Measurements from ENCODE around the gene IRGC. TPM values are rescaled to one million over a fixed set of nuclear protein-coding genes. Genes with fewer than 3 reads are reported as not detected.

The IRGC gene
- polyA plus RNA-seq, 1 donor, result not detected

DNA sequence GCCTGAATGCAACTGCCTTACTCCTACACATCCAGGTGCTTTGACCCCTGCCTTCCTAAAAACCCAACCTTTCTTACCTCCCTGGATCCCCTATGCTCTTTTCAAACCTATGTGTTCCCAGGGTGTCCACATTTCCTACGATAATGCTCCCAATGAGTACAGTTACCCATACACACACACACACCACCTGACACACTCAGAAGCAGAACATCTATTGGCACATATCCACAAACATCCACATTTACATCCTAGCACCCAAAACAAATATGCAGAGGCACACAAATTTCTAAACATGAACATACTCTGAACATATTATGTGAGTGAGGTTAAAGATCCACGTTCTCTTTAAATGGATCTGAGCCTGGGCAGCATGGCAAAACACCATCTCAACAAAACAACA is 23.5 kb upstream of the IRGC start:
- no peak for DNase-seq

DNA sequence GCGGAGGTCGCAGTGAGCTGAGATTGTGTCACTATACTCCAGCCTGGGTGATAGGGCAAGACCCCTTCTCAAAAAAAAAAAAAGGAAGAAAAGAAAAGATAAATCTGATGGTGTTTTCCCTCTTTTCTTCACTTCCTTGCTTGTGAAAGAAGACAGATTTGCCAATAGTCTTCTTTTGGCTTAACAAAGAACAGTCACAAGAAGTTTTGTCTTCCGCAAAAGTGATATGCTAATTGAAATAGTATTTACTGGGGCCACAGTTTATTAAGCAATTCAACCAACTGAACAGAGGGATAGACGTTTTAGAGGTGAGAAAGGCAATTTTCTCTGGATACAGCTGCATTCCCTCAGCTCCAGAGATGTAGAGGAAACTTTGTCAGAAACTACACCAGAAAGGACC is 23.0 kb upstream of the IRGC start:
- no peak for DNase-seq

DNA sequence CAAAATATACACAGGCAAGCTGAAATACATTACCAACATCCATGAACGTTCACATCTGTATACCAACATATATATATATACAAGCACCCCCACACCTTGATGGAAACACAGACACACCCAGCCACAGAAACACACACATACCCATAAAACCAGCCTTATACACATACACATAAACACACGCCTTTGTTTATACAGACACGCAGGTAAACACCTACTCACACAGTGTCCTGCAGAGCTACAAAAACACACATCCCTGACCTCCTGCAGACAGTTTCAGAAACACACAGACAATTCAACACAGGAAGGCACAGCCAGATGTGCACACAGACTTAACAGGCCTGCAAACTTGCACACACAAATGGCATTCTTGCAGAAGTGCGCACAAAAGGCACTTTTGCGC is 21.3 kb upstream of the IRGC start:
- no peak for DNase-seq

DNA sequence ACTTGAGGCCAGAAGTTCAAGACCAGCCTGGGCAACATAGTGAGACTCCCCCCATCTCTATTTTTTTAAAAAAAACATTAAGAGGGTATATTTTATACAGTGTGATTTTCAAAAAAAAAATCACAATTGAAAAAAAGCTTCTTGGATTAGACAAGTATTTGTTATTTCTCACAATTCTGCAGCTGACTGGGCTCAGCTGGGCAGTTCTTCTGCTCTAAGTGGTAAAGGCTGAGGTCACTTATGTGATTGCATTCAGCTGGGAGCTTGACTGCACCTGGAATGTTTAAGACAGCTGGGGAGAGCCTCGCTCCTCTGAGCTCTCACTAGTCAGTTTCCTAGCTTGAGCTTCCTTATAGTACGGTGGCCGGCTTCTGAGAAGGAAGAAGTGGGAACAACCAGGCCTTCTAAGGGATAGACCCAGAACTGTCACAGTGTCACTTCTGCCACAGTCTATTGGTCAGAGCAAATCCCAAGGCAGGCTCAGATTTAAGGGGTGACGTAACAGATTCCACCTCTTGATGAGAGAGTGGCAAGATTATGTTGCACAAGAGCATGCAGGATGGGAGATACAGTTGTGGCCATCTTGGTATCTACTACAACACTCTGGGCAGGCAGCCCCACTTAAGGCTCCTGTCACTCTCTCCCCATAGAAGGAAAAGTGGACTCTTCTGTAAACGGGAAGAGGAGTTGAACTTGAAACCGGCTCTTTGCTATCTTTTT is 19.7 kb upstream of the IRGC start:
- no peak for DNase-seq

DNA sequence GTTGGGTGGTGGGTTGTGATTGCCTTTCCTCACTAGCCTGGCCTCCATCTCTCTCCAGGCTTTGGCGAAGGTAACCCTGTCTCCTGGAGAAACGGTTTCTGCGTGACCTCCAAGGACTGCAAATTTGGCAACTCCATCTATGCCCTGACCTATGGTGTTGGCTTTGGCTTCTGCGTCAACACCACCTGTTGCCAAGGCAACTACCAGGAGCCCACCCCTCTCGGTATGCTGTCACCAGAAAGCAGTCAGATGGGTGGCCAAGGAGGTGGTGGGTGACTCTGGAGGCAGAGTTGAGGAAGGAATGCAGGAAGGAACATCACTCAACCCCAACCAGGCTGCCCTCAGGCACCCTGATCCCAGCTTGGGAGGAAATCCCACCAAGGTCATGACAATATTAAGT is 18.6 kb upstream of the IRGC start:
- no peak for DNase-seq

DNA sequence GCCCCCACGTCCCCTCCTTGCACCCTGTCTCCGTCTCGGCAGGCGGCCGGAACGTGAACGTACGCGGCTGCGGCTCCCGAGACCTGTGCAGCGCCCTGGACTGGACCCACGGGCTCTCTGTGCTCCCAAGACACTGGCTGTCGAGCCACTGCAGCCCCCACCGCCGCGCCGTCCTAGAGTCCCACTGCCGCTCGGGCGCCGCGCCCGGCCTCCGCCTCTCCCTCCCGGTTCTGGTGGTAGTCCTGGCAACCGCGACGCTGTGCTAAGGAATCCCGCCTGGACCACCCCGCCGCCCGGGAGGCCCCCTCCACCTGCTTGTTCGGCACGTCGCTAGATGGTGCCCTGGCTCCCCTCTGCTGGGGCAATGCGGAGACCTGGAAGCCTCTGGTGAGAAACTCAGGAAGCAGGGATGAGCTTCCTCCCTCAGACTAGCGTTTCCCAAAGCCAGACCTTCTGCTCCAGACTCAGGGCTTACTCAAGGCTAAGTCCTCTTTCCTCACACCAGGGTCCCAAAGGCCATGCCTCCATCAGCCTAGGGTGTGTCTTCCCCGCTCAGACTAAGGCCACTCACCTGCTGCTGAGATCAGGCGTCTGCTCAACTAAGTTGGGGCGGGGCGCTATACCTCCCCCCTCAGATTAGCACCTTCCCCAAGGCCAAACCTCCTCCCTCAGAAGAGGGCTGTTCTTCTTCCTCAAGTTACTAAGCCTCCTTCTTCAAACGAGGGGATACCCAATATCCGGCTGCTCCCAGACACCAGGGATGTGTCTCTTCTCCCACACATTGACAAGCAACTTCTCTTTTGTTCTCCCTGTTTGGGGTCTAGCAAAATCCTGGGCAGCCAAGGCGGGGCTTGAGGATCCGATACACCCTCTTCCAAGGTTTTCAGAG is 16.1 kb upstream of the IRGC start:
- DNase-seq, result peak; percentile 53

DNA sequence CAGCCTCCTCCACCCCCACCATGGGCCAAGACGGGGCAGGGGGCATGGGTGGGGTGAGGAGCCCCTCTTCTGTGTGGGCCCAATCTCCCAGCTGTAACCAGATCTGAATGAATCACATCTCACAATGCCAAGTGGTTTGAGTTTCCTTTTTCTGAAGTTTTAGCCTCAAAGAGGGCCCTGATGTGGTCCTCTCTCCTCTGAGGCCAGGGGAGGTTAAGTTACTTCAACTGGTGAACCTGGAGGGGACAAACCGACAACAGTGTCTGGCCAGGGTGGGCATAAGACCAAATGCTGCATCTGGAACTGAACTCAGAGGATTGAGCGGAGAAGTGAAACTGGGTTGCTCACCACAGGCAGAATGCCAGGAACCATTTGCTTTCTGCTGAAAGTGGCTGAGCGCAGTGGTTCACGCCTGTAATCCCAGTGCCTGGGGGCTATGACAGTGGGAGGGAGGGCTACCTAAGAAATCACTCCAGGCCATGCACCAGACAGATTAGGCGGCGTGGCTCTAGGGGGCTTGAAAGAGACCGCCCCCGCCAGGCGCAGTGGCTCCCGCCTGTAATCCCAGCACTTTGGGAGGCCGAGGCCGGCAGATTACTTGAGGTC is 15.4 kb upstream of the IRGC start:
- DNase-seq, result peak; percentile 77

DNA sequence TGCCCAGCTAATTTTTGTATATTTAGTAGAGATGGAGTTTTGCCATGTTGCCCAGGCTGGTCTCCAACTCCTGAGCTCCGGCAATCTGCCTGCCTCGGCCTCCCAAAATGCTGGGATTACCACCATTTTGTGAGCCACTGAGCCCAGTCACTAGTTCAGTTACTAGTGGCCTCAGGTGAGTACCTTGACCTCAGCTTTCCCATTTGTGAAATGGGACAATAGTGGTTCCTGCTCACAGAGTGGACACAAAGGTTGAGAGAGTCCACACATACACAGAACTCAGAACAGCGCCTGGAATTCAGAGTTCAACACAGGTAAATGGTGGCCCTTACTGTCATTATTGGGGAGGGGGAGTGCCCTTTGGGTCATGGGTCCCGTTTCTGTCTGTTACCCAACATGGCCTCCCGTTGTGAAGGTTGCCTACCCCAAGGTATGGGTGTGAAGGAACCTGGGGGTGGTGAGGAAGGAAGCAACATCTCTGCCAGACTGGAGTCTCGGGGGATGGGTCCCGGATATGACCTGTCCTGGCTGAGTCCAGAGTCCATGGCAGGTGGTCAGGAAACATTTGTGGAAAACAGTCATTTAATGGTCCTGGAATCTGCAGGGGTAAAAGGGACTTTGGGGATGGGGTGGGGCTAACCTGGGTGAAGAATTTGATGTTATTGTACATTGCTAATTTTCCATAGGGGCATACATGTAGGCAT is 11.7 kb upstream of the IRGC start:
- no peak for DNase-seq

DNA sequence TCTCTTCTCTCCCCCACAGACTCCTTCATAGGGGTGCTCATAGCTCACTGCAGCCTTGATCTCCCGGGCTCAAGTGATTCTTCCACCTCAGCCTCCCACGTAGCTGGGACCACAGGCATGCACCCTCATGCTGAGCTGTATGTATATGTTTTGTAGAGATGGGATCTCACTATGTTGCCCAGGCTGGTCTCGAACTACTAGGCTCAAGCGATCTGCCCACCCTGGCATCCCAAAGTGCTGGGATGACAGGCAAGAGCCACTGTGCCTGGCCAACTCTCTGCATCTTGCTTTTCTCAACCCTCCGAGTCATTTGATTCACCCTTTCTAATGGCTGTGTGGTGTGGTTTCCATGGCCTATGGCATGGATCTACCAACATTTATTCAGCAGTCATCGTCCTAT is 10.1 kb upstream of the IRGC start:
- DNase-seq, result no peak

DNA sequence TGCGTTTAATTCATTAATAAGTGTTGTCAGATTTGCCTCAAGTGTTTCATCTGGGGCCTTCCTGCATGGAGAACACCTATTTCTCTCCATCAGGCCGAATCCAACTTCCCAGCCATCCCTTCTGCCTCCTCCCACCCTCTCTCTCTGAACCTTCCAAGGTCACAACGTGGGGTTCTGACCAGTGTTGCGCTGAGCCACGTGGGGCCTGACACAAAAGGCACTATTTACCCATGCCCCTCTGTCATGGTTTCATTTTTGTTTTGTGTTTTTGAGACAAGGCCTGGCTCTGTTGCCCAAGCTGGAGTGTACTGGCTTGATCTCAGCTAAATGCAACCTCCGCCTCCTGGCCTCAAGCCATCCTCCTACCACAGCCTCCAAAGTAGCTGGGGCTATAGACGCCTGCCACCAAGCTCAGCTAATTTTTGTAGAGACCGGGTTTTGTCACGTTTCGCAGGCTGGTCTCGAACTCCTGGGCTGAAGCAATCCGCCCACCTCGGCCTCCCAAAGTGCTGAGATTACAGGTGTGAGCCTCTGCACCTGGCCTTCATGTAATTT is 8.6 kb upstream of the IRGC start:
- DNase-seq, result no peak

DNA sequence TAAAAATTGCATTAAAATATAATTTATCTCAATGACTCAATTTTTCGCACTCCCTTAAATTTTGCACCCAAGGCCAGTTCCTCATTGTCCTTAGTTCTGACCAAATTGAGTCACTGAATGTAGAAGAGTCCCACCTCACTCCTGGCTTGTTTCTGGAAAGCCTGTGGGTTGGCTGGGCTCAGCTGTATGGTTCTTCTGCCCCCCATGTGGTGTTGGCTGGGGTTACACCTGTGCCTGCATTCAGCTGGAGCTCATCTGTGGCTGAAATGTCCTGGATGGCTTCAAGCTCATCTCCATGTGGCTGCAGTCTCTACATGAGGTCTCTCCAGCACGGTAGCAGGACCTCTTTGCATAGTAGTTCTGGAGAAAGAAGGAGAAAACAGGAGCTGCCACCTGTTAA is 7.2 kb upstream of the IRGC start:
- DNase-seq, result no peak

DNA sequence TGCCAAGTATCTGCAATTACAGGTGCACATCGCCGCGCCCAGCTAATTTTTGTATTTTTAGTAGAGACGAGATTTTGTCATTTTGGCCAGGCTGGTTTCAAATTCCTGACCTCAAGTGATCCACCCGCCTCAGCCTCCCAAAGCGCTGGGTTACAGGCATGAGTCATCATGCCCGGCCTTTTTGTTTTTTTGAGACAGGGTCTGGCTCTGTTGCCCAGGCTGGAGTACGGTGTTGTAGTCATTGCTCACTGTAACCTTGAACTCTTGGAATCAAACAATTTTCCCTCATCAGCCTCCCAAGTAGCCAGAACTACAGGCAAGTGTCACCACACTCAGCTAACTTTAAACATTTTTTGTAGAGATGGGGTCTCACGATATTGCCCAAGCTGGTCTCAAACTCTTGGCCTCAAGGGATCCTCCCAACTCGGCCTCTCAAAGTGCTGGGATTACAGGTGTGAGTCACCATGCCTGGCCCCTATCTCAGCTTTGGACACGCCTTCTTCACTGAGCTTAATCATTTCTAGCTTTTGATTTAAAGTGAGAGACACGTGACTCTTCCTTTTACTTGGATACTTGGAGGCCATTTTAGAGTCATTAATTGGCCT is 4.0 kb upstream of the IRGC start:
- no peak for DNase-seq

DNA sequence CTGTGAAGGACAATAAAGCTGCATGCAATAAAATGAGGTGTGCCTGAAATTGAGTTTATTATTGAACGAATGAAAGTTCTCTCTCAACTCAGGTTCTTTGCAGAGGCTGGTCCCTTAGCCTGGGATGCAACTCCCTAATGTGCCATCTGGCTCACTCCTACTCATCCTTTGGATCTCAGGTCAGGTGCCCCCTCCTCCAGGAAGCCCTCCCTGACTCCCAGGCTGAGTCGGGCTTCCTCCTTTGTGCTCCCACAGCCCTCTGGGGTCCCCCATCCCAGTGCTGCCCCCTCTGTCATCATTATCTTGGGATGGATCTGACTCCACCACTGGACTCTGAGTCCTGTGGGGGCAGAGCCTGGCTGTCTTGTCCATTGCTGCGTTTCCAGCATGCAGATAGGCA is 2.7 kb upstream of the IRGC start:
- DNase-seq, result no peak

DNA sequence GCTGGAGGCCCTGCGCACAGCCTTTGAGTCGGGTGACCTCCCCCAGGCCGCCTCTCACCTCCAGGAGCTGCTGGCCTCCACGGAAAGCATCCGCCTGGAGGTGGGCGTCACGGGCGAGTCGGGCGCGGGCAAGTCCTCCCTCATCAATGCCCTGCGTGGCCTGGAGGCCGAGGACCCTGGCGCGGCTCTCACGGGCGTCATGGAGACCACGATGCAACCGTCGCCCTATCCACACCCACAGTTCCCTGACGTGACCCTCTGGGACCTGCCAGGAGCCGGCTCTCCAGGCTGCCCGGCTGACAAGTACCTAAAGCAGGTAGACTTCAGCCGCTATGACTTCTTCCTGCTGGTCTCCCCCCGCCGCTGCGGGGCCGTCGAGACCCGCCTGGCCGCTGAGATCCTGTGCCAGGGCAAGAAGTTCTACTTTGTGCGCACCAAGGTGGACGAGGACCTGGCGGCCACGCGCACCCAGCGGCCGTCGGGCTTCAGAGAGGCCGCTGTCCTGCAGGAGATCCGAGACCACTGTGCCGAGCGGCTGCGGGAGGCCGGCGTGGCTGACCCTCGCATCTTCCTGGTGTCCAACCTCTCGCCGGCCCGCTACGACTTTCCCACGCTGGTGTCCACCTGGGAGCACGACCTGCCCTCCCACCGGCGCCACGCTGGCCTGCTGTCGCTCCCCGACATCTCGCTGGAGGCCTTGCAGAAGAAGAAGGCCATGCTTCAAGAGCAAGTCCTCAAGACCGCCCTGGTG is 2.9 kb downstream of the IRGC start:
- DNase-seq, result no peak

DNA sequence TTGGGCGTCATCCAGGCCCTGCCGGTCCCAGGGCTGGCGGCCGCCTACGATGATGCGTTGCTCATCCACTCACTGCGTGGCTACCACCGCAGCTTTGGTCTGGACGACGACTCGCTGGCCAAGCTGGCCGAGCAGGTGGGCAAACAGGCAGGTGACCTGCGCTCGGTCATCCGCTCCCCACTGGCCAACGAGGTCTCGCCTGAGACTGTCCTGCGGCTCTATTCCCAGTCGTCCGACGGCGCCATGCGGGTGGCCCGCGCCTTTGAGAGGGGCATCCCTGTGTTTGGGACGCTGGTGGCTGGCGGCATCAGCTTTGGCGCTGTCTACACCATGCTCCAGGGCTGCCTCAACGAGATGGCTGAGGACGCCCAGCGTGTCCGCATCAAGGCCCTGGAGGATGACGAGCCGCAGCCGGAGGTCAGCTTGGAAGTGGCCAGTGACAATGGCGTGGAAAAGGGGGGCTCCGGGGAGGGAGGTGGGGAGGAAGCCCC is 3.5 kb downstream of the IRGC start:
- no peak for DNase-seq

DNA sequence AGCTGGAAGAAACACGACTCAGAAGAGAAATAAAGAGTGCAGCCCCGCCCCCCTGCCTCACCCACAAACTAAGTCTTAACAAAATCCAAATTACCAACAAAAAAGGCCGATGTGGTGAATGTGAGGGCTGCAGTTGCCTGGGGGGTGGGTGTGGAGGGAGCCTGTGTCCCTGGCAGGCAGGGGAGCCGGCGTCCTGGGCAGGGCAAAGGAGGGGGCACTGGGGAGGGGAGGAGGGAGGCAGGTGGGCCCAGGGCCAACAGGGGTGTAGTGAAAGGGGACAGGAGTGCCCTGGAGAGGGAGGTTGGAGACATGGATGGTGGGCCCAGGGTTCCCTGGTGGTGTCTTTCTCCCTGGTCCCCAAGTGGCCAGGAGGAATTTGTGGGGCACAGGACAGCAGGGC is 4.0 kb downstream of the IRGC start:
- no peak for DNase-seq

DNA sequence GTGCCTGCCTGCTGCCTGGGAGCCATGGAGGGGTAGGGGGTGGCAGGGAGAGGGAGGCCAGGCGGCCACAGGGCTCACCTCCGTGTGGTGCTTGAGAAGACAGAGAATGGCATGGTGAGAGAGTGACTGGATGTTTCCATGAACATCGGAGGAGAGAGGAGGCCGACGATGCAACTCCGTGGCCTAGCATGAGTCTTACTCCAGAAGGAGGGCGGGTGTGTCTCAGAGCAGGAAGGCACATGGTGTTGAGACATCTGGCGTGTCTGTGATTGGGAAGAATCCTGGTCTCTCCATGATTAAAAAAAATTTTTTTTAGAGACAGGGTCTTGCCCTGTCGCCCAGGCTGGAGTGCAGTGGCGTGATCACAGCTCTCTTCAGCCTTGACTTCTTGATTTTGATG is 5.1 kb downstream of the IRGC start:
- DNase-seq, result no peak

DNA sequence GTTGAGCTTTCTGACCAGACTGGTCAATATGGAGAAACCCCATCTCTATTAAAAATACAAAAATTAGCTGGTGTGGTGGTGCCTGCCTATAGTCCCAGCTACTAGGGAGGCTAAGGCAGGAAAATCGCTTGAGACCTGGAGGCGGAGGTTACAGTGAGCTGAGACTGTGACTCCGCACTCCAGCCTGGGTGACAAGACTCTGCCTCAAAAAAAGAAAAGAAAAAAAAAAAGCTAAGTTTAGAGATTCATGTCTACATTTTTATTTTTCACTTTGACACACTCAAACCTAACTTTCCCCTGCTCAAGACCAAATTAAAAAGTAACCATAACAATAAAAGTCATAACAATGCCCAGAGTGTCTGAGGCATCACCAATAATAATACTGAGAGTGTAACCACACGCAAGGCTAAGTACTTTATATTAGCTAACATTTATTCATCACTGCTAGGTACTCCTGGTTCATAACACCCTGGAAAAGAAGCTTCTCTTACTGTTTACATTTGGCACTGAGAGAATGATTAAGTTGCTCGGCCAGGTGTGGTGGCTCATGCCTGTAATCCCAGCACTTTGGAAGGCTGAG is 5.7 kb downstream of the IRGC start:
- no peak for DNase-seq

DNA sequence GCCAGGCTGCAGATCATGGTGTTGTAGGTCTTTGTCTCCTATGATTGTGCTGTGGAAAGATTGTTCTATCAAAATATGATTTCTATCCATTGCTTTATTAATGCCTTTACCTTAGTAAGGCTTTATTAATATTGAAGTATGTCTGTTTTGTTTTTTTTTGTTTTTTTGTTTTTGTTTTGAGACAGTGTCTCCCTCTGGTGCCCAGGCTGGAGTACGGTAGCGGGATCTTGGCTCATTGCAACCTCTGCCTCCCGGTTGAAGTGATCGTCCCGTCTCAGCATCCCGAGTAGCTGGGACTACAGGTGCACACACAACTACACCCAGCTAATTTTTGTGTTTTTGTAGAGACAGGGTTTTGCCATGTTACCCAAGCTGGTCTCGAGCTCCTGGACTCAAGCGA is 7.7 kb downstream of the IRGC start:
- DNase-seq, result no peak

DNA sequence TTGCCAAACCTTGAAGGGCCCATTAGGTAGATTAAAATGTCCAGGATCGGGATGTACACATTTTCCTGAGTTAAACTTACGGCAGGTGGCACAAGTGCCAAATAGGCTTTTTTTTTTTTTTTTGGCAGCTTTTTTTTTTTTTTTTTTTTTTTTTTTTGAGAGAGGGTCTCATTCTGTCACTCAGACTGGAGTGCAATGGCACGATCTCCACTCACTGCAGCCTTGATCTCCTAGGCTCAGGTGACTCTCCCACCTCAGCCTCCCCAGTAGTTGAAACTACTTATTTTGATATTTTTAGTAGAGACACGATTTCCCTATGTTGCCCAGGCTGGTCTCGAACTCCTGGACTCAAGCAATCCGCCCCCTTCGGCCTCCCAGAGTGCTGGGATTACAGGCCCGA is 9.0 kb downstream of the IRGC start:
- DNase-seq, result no peak

DNA sequence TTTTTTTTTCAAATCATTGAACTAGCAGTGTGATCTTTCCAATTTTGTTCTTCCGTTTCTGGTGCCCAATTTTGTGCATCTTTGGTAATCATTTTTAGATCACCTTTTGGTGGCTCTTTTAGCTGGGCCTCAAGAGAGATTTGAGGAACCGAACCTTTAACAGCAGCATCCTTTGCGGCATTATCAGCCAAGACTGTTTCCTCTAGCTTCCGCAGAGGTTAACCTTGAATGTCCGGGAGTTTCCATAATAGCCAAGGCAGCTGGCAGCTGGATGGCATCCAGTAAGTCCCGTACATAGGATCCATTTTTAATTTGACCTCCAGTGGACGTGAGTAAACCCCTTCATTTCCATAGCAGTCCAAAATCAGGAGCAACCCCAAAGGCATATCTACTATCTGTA is 9.6 kb downstream of the IRGC start:
- DNase-seq, result no peak

All from hindlimb muscle (tissue), 1 donor.